Bone marrow (tissue), 2 donors: ENCODE measurements around the gene RYR2.

Source experiments
- DNase-seq, 2 donors: peaks; one replicate each; lab custom pipeline; 2025; lab: John Stamatoyannopoulos, UW

RYR2 gene

GRCh38 chr1:237672748-237673147 lies 630.8 kb downstream of the RYR2 start:
- DNase-seq, result no peak

GRCh38 chr1:237673631-237674030 lies 631.6 kb downstream of the RYR2 start:
- no peak for DNase-seq

- no peak for DNase-seq
These were observed 636.0 kb downstream of the RYR2 start for GRCh38 chr1:237677979-237678378.

GRCh38 chr1:237679687-237680086 lies 637.7 kb downstream of the RYR2 start:
- no peak for DNase-seq

GRCh38 chr1:237681210-237681609 lies 639.2 kb downstream of the RYR2 start:
- DNase-seq, result no peak

- DNase-seq, result no peak
These were observed 642.3 kb downstream of the RYR2 start for GRCh38 chr1:237684236-237684635.

GRCh38 chr1:237685551-237685950 lies 643.6 kb downstream of the RYR2 start:
- DNase-seq, result no peak

- DNase-seq, result no peak
These were observed 645.8 kb downstream of the RYR2 start for GRCh38 chr1:237687804-237688203.

GRCh38 chr1:237690656-237691055 lies 648.7 kb downstream of the RYR2 start:
- no peak for DNase-seq

- DNase-seq, result no peak
These were observed 650.3 kb downstream of the RYR2 start for GRCh38 chr1:237692255-237692654.

GRCh38 chr1:237695878-237696277 lies 653.9 kb downstream of the RYR2 start:
- DNase-seq, result no peak

GRCh38 chr1:237700181-237700580 lies 658.2 kb downstream of the RYR2 start:
- DNase-seq, result no peak

GRCh38 chr1:237701534-237701933 lies 659.5 kb downstream of the RYR2 start:
- DNase-seq, result no peak

GRCh38 chr1:237702161-237702560 lies 660.2 kb downstream of the RYR2 start:
- DNase-seq, result no peak

- no peak for DNase-seq
These were observed 663.5 kb downstream of the RYR2 start for GRCh38 chr1:237705462-237705861.

- no peak for DNase-seq
These were observed 667.4 kb downstream of the RYR2 start for GRCh38 chr1:237709355-237709754.

GRCh38 chr1:237711281-237711680 lies 669.3 kb downstream of the RYR2 start:
- DNase-seq, result no peak

- no peak for DNase-seq
These were observed 670.1 kb downstream of the RYR2 start for GRCh38 chr1:237712082-237712481.

GRCh38 chr1:237712586-237713157 lies 670.7 kb downstream of the RYR2 start:
- no peak for DNase-seq

- DNase-seq, result no peak
These were observed 671.9 kb downstream of the RYR2 start for GRCh38 chr1:237713916-237714315.

- DNase-seq, result no peak
These were observed 675.1 kb downstream of the RYR2 start for GRCh38 chr1:237717106-237717505.

- DNase-seq, result no peak
These were observed 688.9 kb downstream of the RYR2 start for GRCh38 chr1:237730826-237731350.

GRCh38 chr1:237732657-237733056 lies 690.7 kb downstream of the RYR2 start:
- no peak for DNase-seq

GRCh38 chr1:237736372-237737029 lies 694.5 kb downstream of the RYR2 start:
- DNase-seq, result no peak
